ENCODE measurements around the gene GPR137. TPM values are rescaled to one million over a fixed set of nuclear protein-coding genes. Genes with fewer than 3 reads are reported as not detected.
A peak's percentile ranks its signal among the peaks of the same experiment; 100 is the strongest.
"Not testable (repeated sequence)": the region's sequence is repeated elsewhere in the genome, so short reads cannot be mapped to it uniquely, and the experiment has no call there.

GPR137 gene
- total RNA-seq, 1 experiment from 2014 or later = 24.4 TPM

GRCh38 chr11:64315667-64316526, 30.2 kb downstream of the GPR137 start:
- ChIA-PET POLR2A (interaction anchor here (2.1 to 3.0 kb wide), 2 partner anchors 17 to 39 kb away, joined by 18 to 77 read pairs; no protein-coding TSS in a partner anchor), CTCF (interaction anchor here (3.2 to 3.7 kb wide), 2 partner anchors 27 to 40 kb away, joined by 27 to 92 read pairs; no protein-coding TSS in a partner anchor), RAD21 (ENCODE audit: low non-redundant PET in 1 of 2, low total read pairs in 2 of 2, uncharacterized antibody in 2 of 2, unreplicated experiment in 2 of 2) (interaction anchor here (0.7 to 2.6 kb wide), 3 partner anchors 39 to 41 kb away, joined by 3 to 29 read pairs (median 5); no protein-coding TSS in a partner anchor)
- DNase-seq (ENCODE audit: low read depth, low spot score); H2AFZ ChIP-seq (ENCODE audit: low read depth, low read length, poor library complexity, severe bottlenecking); H4K20me1 ChIP-seq (ENCODE audit: insufficient read depth); H3K9me2 ChIP-seq (ENCODE audit: insufficient read depth); ATAC-seq; H3K9me3 ChIP-seq (ENCODE audit: control insufficient read depth in 1 of 2, insufficient read depth in 1 of 2, low read depth in 1 of 2, low read length in 2 of 2); intact Hi-C loops (cut with micrococcal nuclease); BruUV-seq (replicated peaks); H3K27me3 ChIP-seq (ENCODE audit: insufficient read depth, low read length): not testable (repeated sequence)
- Histone ChIP-seq H3K79me2 (ENCODE audit: insufficient read depth, low read length) (peaks cover 40% of the 10 kb centered on the region), H3K9ac (ENCODE audit: low read length) (peak overlapping the region; percentile 89), H3K4me2 (ENCODE audit: low read length) (peak overlapping the region; percentile 77), H3K4me1 (ENCODE audit: control insufficient read depth in 1 of 2, insufficient read depth in 2 of 2, low read length in 2 of 2) (peaks cover 15 to 43% of the 10 kb centered on the region in 2 experiments), H3K27ac (ENCODE audit: low read depth, low read length) (peak overlapping the region; percentile 83), H3K36me3 (ENCODE audit: control insufficient read depth in 1 of 2, insufficient read depth in 2 of 2, low read length in 2 of 2) (peaks cover 5 to 23% of the 10 kb centered on the region in 2 experiments; a peak in 2 of 4 replicates), H3K4me3 (replicated peaks in 1 of 2; ENCODE audit: low read depth in 1 of 2, low read length in 2 of 2) (peak overlapping the region; percentile 80 to 84)
- peak; percentile 11 for TF ChIP-seq POLR2AphosphoS5 (IDR thresholded peaks at IDR 0.05; ENCODE audit: low read depth, low read length)

- Histone ChIP-seq H3K9me3 (ENCODE audit: control insufficient read depth in 1 of 2, insufficient read depth in 1 of 2, low read depth in 1 of 2, low read length in 2 of 2) (no peaks in the 10 kb centered on the region), H3K79me2 (ENCODE audit: insufficient read depth, low read length) (peaks cover 37% of the 10 kb centered on the region), H3K4me3 (replicated peaks in 1 of 2; ENCODE audit: low read depth in 1 of 2, low read length in 2 of 2) (peak overlapping the region; percentile 80 to 84), H3K4me2 (ENCODE audit: low read length) (peak overlapping the region; percentile 77), H3K9ac (ENCODE audit: low read length) (peak overlapping the region; percentile 89), H3K27ac (ENCODE audit: low read depth, low read length) (peak overlapping the region; percentile 83), H3K4me1 (ENCODE audit: control insufficient read depth in 1 of 2, insufficient read depth in 2 of 2, low read length in 2 of 2) (peaks cover 22 to 51% of the 10 kb centered on the region in 2 experiments), H3K36me3 (ENCODE audit: control insufficient read depth in 1 of 2, insufficient read depth in 2 of 2, low read length in 2 of 2) (peaks cover 7 to 23% of the 10 kb centered on the region in 2 experiments; a peak in 2 of 4 replicates), H3K9me2 (ENCODE audit: insufficient read depth) (no peaks in the 10 kb centered on the region), H4K20me1 (ENCODE audit: insufficient read depth) (no peaks in the 10 kb centered on the region), H3K27me3 (ENCODE audit: insufficient read depth, low read length) (no peaks in the 10 kb centered on the region), H2AFZ (ENCODE audit: low read depth, low read length, poor library complexity, severe bottlenecking) (no peak overlapping the region)
- ATAC-seq = peak; percentile 23
- TSS peak; percentile 99 for BruUV-seq (replicated peaks)
- intact Hi-C loops (cut with micrococcal nuclease) = loop anchor here (1.0 kb wide), 3 partner anchors 15 to 43 kb away; partner anchors contain the start of gene RPS6KA4
- ChIA-PET RAD21 (ENCODE audit: low non-redundant PET in 1 of 2, low total read pairs in 2 of 2, uncharacterized antibody in 2 of 2, unreplicated experiment in 2 of 2) (interaction anchor here (0.7 to 2.6 kb wide), 6 partner anchors 36 to 45 kb away, joined by 3 to 29 read pairs (median 4); no protein-coding TSS in a partner anchor), CTCF (interaction anchor here (0.8 to 3.7 kb wide), 15 partner anchors 10 to 336 kb away, joined by 3 to 92 read pairs (median 6); partner anchors contain the start of genes ESRRA and FKBP2), POLR2A (interaction anchor here (0.8 to 3.0 kb wide), 16 partner anchors 10 to 75 kb away, joined by 3 to 77 read pairs (median 8); partner anchors contain the start of genes CATSPERZ, ESRRA, FKBP2 and PLCB3)
- TF ChIP-seq EZH2phosphoT487 (IDR thresholded peaks at IDR 0.05; ENCODE audit: borderline replicate concordance) = no peak
- peak in 2 of 3 experiments; percentile 27 to 34; a peak in 2 of 6 replicates for TF ChIP-seq CTCF (IDR thresholded peaks at IDR 0.05 in 2 of 3, conservative IDR thresholded peaks at IDR 0.05 in 1 of 3; ENCODE audit: borderline replicate concordance in 1 of 3, insufficient read depth in 1 of 3, low read depth in 2 of 3, low read length in 2 of 3)
- no peak for TF ChIP-seq EGR1 (IDR thresholded peaks at IDR 0.05; ENCODE audit: low read depth)
- 0 out of 2 replicates have a peak, but pooled peaks have one; percentile 22 for TF ChIP-seq ZFX (IDR thresholded peaks at IDR 0.05)
- peak; percentile 44 for DNase-seq (ENCODE audit: low read depth, low spot score)
Observed at GRCh38 chr11:64316672-64317324, 31.1 kb downstream of the GPR137 start.

All from HCT116 (cell line).